ENCODE data around the gene FERD3L.
"Not testable (repeated sequence)": the region's sequence is repeated elsewhere in the genome, so short reads cannot be mapped to it uniquely, and the experiment has no call there.

Gene FERD3L, protein sequence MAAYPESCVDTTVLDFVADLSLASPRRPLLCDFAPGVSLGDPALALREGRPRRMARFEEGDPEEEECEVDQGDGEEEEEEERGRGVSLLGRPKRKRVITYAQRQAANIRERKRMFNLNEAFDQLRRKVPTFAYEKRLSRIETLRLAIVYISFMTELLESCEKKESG

DNA sequence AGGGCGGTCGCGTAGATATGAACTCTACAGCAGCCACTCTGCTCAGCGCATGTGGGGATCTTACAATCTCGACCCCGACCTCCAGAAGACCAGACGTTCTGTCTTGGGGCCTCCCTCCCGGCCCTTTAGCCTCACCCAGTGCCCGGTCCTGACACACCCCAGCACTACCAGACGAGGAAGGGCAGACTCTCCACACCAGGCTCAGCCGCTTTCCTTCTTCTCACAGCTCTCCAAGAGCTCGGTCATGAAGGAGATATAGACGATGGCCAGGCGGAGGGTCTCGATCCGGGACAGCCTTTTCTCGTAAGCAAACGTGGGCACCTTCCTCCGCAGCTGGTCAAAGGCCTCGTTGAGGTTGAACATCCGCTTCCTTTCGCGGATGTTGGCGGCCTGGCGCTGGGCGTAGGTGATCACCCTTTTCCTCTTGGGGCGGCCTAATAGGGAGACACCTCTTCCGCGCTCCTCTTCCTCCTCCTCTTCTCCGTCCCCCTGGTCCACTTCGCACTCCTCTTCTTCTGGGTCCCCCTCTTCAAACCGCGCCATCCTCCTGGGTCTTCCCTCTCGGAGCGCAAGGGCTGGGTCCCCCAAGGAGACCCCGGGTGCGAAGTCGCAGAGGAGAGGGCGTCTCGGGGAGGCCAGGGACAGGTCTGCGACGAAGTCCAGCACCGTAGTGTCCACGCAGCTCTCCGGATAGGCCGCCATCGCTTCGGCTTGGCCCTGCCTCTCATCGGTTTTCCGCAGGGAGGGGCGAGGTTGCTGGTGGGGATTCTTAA, at the start of gene FERD3L:
Gene FERD3L (minus strand): TSS at position 761 of the 773 bp plus-strand sequence. CDS start 59 bp downstream, at position 702.
- DNase-seq: no peak

DNA sequence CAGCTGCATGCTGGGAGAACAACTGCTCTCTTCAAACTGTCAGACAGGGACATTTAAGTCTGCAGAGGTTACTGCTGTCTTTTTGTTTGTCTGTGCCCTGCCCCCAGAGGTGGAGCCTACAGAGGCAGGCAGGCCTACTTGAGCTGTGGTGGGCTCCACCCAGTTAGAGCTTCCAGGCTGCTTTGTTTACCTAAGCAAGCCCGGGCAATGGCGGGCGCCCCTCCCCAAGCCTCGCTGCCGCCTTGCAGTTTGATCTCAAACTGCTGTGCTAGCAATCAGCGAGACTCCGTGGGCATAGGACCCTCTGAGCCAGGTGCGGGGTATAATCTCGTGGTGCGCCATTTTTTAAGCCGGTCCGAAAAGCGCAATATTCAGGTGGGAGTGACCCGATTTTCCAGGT, 49.2 kb upstream of the FERD3L start:
- DNase-seq: not testable (repeated sequence)

DNA sequence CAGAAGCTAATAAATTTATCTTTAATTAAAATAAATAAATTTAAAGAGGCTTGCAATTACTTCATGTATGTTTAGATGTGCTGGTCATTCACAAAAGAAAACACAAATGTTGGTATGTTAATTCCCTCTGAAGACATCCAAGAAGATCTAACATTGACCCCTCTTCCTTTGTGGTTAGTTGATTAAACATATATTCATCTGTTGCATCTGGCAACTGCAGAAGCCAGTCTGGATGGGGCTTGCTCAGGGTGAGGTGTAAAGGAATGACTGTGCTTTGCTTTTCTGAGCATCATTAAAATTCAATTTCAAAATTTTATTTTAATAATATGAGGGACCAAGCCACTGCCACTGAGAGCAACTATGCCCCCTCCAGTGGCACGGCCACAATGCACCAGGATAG, 36.4 kb upstream of the FERD3L start:
- no peak for DNase-seq

DNA sequence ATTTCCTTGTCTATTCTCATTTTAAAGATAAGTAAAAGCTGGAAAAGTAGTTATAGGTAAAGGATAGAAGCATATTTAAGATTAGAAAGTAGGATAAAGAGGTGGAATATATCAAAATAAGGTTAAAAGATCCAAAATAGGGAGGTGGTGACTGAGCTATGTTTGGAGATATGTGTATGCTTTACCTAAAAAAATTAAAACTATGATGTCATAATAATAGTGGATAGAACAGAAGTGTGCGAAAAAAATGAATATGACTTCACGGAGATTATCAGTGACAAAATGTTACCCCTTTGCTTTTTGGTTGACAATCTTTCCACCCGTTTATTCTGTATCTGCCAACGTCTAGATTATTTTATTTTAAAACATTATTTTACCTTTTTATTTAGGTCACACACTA, 33.4 kb upstream of the FERD3L start:
- no peak for DNase-seq

DNA sequence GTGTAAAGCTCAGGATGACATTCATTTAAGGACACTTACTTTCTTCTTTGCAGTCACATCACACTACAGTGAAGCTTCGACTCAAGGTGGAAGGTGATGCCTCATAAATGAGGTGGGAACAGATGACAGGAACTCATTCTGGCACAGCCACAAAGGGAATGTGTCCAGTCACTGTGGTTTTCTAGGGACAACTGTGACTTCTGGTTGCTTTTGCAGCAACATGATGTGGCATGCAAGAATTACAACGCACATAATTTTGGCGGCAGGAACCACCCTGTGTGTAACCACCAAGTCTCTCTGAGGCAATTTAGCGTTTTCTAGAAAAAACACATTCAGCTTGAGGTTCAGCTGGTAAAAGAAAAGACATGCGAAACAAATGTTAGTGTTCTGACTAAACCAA, 32.0 kb upstream of the FERD3L start:
- DNase-seq: no peak

DNA sequence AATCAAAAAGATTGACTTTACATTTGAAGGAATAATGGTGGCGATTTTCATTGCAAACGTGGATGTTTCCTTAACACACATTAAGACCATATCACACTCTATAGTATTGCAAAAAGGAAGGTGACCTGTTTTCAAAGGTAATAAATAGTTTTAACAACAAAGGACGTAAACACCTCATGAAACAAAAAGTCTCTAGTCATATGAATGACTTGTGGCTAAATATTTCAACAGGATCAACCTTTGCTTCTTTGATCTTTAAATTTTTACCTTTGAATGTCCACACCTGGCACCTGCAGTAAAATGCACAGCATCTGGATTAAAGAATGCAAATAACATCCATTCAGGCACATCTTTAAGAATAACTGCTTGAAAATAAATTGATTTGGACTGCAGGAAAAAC, 30.0 kb upstream of the FERD3L start:
- no peak for DNase-seq

DNA sequence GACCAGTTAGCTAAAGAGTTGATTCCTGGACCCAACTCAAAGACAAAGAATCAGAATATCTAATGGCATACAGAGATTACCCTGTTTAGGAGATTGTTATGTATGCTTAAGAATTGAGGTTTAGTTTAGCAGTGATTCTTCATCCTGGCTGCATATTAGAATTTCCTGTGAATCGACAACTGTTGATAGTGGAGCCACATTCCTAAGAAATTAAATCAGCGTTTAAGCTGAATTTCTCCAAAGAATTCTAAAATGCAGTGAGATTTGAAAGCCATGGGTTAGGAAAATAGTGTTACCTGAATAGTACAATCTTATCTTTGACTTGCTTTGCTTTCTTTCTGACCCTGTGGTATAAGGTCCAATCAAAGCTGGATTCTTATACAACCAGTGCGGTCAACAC, 16.4 kb upstream of the FERD3L start:
- no peak for DNase-seq

DNA sequence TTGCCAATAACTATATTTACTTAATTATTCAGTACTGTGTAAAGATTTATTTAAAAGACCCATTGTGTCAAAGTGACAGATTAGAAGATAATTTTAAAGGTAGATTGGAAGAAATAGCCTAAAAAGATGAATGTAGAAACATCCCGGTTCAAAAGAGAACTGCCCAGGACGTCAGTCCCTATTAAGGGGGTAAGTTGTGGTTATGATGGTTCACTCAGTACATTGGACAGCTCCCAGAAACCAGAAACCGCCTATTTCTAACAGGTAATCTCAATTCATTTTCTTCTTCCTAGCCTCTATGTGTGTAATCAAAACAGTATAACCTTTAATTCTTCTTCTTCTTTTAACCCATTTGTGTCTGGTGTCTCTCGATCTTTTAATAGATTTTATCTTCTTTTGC, 1.5 kb upstream of the FERD3L start:
- DNase-seq: no peak

DNA sequence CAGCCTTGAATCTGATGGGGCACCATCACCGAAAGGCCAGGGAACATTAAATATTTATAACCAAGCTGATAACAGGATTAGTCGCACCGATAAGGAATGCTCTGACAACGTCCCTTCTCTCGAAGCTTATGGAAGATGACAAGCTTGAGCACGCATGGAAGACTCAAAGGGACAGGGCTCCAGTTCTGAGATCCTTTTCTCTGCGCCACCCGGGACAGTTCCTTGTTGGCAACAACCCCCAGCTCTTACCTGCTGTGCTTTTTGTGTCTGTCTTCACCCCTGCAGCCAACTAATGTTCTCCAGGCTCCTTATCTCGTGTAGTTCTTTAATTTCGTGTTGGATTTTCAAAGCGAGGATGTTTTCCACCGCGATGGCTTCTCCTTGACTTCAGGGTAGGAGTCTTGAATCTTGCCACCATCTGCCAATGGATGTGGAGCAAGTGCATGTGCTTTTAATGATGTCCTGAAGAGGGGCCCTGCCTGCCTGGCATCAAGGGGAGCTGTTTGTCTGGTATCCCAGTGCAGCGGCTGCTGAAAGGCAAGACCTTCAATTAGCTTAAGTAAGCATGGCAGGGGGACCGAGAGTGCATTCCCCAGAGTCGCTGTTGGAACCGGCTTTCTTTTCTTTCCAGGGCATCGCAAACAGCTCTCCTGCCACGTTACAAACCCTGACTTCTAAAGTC, 354 bp upstream of the FERD3L start:
- no peak for DNase-seq

DNA sequence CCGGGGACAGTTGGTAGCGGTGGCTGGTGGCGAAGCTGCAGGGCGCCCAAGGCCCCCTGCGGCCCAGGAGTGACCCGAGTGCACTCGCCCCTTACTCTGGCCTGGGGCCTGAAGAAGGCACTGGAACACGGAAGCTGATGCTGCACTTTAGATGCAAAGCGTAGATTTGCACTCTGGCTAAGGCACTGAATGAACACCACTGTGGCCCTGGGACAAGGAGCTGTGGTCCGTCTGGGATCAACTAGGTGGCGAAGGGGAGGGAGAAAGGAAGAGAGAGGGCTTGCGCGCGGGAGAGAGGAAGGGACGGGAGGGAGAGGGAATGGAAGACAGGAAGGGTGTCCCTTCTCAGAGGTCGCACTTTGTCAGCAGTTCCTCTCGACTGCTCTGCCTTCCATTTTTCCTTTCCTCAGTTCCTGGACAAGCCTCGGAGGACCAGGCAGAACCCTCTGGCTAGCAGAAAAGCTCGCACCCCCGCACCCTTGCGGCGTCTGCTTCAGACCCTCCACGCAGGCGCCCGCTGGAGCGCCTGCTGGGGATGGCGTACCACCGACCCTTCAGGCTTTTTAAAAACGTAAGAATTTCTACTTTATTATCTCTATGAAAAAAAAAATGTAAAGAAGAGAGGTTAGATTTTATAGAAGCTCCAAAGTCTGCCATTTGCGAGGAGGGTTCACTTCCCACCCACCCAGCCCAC, 1.2 kb downstream of the FERD3L start:
- no peak for DNase-seq

DNA sequence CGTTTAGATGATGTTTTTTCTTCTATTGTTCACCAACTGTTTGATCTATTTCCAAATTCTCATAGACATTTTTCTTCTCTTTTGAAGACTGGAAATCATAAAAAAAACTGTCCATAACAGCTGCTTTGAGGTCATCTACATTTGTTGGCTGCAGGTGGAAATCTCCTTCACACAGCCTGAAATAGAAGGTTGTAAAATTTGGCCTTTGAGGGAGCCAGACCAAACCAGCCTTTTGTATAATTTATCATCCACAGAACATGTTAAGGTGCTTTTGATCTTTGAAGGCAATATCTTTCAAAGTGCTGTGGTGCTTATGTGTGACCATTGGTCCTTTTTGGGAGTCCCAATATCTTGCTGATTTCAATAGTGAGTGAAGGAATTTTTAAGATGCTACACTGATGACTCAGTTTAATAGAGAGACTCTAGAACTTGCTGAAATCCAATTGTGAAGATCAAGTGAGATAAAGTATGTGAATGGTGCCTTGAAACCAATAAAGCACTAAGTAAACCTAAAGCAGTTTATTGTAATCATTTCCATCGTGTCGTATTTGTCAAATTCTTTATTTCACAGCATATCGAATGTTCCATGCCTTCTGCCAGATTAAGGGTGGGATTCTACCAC, 5.4 kb downstream of the FERD3L start:
- no peak for DNase-seq

DNA sequence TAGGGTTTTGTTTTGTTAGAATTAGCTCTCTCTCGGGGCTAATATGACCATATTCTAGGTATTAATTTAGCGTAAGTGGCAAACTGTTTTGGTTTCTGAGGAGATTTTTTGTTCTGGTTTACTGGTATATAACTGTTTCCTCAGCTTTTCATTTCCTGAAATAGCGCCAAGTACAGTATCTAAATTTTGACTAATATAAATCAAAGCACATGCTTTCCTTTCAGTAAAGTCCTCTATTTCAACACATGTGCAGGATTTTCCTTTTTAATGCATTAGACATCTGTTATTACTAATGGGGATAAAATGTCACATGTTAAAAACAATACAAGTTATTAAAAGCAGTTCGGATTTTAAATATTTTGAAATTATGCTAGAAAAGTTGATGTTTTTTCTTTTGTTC, 11.3 kb downstream of the FERD3L start:
- DNase-seq: no peak

DNA sequence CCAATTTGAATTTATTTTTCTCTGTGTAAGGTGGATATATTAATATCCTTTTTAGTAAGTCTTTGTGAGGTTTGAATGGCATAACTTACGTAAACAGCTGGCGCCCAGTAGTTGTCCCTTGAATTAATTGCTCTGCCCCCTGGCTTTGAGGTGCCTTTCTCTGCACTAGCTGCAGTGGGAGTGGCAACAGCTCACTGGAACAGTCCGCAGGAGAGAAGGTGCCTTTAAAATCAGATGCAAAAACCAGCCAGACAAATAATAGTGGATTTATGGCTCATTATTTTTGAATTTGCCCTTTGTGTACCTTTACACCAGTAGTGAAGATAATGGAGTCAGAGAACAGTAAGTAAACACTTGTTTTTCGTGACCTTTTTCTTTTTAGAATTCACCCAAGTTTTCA, 11.8 kb downstream of the FERD3L start:
- no peak for DNase-seq

DNA sequence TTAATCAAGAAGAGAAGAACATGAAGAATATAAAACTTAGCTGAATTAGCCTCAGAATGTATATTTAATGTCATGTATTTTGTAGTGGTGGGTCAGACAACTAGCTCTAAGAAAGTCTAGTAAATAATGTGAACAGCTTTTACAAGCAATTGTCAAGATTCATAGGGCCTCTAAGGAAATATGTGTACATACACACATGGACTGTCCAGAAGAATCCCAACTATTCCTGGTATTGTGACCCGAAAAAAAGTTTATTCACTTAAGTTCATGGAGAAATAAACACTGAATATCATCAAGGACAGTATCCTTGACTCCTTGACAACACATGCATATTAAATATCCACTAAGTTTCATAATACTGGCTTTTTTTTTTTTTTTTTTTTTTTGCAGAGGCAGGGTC, 16.4 kb downstream of the FERD3L start:
- no peak for DNase-seq

DNA sequence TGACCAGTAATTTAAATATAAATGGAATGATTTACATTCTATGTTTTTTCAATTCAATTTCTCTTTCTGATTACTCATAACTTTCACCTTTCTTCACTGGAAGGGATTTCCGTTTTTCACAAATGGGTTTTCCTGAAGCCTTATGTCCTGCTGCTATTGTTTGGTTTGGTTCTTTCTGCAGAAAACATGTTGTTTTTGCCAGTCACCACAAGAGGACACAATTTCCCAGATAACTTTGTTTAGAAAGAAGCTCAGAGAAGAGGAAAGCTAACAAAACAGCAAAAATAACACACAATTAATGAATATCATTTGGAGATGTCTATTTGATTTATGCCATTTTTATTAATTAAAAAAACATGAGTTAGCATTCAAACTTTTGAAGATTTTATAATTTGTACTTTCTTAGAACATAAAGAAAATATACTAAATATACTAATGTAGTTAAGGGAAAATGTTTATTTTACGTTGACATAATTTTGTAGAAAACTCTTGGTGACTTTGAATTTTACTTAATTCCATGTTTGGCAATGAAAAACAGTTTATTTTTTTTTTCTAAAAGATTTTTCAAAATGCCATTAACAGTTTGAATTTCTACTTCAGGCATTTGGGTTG, 23.1 kb downstream of the FERD3L start:
- DNase-seq: no peak

DNA sequence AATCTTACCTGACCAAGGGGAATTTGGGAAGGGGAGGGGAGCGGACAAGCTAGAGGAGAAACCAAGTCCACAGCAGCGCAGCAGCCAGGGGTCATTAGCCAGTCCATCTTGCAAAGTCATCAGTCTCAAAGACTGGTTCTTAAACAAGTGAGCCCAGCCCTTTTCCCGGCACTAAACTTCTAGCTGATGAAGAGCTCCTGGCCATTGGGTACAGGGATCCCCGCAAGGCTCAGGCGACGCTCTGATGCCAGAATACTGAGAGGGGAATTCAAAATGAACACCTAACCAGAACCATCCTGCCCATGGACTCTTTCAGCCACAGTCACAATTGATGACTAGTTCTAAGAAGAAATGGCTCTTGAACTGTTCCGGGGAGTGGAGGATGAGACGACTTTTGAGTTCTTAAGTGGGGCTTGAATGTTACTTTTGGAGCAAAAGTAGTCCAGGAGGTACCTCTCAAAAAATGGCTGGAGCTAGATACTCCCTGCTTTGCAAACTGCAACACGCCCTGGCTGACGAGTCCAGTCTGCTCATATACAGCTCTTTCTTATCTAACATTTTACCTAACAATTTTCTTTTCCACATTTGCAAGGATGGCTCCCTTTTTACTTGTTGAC, 25.2 kb downstream of the FERD3L start:
- DNase-seq: no peak

DNA sequence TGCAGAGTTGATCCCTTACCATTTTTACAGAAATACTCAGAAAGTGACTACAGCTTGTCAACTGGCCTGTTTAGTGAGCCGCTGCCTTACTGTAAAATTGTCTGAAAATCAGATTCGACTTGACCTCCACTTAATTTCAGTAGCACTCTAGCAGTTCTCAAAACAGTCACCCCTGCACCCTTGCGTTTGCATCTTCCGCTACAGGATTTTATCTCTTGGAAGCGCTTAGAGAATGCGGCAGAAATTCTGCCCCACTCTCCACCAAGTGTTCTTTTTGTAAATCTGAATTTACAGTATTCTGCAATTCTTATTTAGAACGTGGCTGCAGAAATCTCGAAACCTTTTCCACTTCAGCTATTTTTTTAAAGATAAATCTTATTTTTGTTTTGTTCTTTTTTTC, 25.8 kb downstream of the FERD3L start:
- DNase-seq: no peak

DNA sequence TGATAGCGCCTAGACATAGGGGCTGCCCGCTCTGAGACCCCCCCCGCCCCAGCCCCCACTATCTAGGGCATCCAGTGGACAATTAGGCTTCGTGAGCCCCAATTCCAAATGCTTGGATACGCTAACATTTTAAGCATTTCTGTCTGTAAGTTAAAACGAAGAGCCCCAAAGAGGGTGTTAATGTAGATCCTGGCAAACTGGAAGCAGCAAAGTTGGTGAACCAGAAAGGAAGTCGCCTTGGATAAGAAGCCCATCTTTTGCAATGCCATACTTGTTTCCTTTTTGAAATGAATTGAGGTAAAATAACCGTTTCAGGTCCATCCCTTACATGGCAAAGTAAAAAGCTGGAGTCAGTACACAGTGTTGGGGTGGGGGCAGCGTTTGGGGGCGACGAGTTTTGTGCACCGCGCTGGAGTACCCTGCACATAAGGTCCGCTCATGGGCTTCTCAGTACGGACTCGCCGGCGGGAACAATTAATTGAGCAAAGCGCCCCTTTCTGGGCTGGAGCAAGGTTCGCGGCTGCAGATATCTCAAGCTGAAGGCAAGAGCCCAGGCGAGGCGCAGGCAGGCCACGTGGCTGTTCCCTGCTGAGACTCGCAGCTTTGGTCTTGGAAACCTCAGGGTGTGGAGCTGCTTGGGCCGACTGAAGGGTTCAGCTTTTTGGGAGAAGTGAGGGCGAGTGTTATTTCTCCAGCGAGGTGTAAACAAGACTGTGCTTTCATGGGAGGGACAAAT, 26.4 kb downstream of the FERD3L start:
- DNase-seq: no peak

DNA sequence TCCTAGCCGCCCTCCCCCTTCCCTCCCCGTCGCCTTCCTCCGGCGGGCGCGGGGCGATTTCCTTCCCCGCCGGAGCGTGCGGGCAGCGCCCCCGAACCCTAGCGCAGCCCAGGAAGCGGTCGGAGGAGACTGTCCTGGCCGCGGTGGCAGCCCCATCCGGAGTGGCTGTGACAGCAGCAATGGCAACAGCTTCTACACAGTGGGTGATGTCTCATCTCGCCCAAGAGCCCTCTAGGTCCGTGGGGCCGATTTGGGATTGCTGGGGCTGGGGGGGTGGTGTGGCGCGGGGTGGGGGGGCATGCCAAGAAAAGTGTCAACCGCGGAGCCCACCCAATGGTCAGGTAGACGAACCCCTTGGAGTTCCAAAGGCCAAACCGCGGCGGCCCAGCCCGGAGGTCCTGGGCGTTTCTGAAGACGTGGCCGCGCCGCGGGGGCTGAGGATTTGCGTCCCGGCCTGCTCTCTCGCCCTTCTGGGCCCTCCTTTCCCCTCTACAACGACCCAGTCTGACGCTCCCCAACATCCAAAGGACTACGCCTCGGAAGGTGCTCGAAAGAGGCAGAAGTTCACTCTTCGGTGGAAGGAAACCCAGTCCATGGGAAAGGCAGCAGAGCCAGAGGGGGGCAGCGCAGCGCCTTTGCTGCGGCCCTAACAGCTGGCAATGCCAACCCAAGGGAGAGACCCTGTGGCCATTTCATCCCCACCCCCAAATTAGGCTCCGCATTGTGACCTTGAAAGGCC, 27.2 kb downstream of the FERD3L start:
- no peak for DNase-seq

DNA sequence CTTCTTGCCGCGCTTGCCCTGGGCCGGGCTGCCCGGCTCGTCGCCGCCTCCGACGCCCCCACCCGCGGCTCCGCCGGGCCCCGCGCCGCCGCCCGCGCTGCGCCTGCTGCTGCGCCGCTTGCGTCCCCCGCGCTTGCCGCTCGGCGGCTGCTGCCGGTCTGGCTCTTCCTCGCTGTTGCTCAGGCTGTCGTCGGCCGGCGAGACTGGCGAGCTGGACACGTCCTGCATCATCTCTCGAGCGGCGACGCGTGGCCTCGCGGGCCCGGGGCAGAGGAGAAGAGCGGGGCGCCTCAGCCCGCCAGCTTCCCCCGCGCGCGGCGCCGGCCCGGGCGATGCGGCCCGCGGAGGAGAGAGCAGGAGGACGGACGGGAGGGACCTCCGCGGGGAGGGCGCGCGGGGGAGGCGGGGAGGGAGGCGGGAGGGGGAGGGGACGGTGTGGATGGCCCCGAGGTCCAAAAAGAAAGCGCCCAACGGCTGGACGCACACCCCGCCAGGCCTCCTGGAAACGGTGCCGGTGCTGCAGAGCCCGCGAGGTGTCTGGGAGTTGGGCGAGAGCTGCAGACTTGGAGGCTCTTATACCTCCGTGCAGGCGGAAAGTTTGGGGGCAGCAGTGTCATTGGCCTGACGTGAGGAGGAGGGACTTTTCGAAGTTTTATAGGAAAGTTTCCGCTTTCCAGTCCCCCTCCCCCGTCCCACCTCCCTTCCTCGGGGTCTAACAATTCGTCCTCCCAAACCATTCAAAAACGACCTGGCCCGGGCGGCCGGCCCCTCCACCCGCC, 27.9 kb downstream of the FERD3L start, which contains the start of gene TWIST1:
Gene TWIST1 (minus strand): TSS at position 546 of the 779 bp plus-strand sequence. CDS start 315 bp downstream, at position 231.
- no peak for DNase-seq
